ENCODE measurements around the gene PTGFRN.
A peak's percentile ranks its signal among the peaks of the same experiment; 100 is the strongest.

The PTGFRN gene

DNA sequence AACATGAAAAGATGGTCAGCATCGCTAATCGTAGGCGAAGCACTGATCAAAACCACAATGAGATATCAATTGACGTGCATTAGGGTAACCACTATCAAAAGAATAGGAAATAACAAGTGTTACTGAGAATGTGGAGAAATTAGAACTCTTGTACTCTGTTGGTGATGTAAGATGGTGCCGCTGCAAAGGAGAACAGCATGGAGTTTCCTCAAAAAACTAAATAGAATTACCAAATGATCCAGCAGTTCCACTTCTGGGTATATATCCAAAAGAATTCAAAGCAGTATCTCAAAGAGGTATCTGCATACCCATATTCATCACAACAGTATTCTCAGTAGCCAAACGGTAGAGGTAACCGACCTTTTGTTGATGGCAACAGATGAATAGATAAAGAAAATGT is 83.6 kb downstream of the PTGFRN start:
- no peak overlapping the region for H3K9ac ChIP-seq (ENCODE audit: insufficient read length)
- no peak overlapping the region for H3K4me3 ChIP-seq
- no peak overlapping the region for H3K27ac ChIP-seq
- no peaks in the 10 kb centered on the region for H3K9me3 ChIP-seq (ENCODE audit: low read depth, low read length)
- no peak for DNase-seq (ENCODE audit: low read depth, low spot score)
- TF ChIP-seq EZH2 (IDR thresholded peaks at IDR 0.05) (no peak), POLR2AphosphoS5 (IDR thresholded peaks at IDR 0.05; ENCODE audit: borderline replicate concordance, low read depth, low read length) (no peak), FOXP2 (optimal IDR thresholded peaks at IDR 0.05; ENCODE audit: control extremely low read depth, extremely low read length, insufficient read depth) (no peak)
- peaks cover 6% of the 10 kb centered on the region; the same call in 1 of the 2 replicates for H3K36me3 ChIP-seq (ENCODE audit: insufficient read depth, low read length)

DNA sequence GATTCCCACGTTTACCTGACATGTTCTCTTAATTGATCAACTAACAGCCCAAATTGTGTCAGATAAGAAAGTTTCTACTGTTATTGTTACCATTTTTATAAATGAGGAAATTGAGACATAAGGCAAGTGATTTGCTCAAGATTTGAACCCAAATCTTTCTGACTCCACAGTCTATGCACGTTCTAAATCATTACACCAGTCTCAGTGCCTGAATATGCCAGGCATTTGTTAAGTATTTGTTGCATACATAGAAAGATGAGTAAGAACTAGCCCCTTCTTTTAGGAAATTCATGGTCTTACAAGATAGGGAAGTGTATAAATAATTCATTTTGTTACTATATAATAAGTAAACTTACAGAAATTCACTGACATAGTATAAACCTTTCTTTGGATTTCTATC is 84.7 kb downstream of the PTGFRN start:
- H3K27ac ChIP-seq = no peak overlapping the region
- no peak for DNase-seq (ENCODE audit: low read depth, low spot score)
- H3K9ac ChIP-seq (ENCODE audit: insufficient read length) = no peak overlapping the region
- peaks cover 6% of the 10 kb centered on the region; the same call in 1 of the 2 replicates for H3K36me3 ChIP-seq (ENCODE audit: insufficient read depth, low read length)
- no peak for TF ChIP-seq FOXP2 (optimal IDR thresholded peaks at IDR 0.05; ENCODE audit: control extremely low read depth, extremely low read length, insufficient read depth)
- no peak for TF ChIP-seq EZH2 (IDR thresholded peaks at IDR 0.05)
- no peak for TF ChIP-seq POLR2AphosphoS5 (IDR thresholded peaks at IDR 0.05; ENCODE audit: borderline replicate concordance, low read depth, low read length)
- H3K9me3 ChIP-seq (ENCODE audit: low read depth, low read length) = no peaks in the 10 kb centered on the region
- H3K4me3 ChIP-seq = no peak overlapping the region

DNA sequence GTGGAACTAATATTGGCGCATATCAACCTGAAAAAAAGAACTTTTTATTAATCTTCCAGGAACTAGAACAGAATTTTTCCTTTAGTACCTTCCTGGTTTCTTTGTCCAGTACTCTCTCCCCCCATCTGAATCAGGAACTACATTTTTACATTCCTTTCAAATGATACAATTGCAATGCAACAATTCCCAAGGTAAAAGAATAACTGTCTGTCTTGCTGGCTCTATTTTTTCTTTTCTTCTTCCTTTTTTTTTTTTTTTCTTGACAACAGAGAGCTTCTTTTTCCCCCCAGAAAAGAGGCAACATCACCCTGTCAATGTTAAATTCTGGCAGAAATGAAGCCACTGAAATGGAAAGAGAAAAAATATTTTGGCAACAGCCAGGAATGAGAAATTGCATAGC is 87.3 kb downstream of the PTGFRN start:
- no peaks in the 10 kb centered on the region for H3K9me3 ChIP-seq (ENCODE audit: low read depth, low read length)
- TF ChIP-seq FOXP2 (optimal IDR thresholded peaks at IDR 0.05; ENCODE audit: control extremely low read depth, extremely low read length, insufficient read depth) (no peak), POLR2AphosphoS5 (IDR thresholded peaks at IDR 0.05; ENCODE audit: borderline replicate concordance, low read depth, low read length) (no peak), EZH2 (IDR thresholded peaks at IDR 0.05) (no peak)
- no peak for DNase-seq (ENCODE audit: low read depth, low spot score)
- no peak overlapping the region for H3K9ac ChIP-seq (ENCODE audit: insufficient read length)
- H3K36me3 ChIP-seq (ENCODE audit: insufficient read depth, low read length) = no peaks in the 10 kb centered on the region
- no peak overlapping the region for H3K4me3 ChIP-seq
- no peak overlapping the region for H3K27ac ChIP-seq

- Histone ChIP-seq H3K9me3 (ENCODE audit: low read depth, low read length) (no peaks in the 10 kb centered on the region), H3K9ac (ENCODE audit: insufficient read length) (no peak overlapping the region), H3K27ac (no peak overlapping the region), H3K36me3 (ENCODE audit: insufficient read depth, low read length) (no peaks in the 10 kb centered on the region), H3K4me3 (no peak overlapping the region)
- TF ChIP-seq FOXP2 (optimal IDR thresholded peaks at IDR 0.05; ENCODE audit: control extremely low read depth, extremely low read length, insufficient read depth) (no peak), POLR2AphosphoS5 (IDR thresholded peaks at IDR 0.05; ENCODE audit: borderline replicate concordance, low read depth, low read length) (no peak), EZH2 (IDR thresholded peaks at IDR 0.05) (no peak)
- no peak for DNase-seq (ENCODE audit: low read depth, low spot score)
These were observed 87.9 kb downstream of the PTGFRN start for GRCh38 chr1:116997636-116998035.

- Histone ChIP-seq H3K27ac (no peak overlapping the region), H3K4me3 (no peak overlapping the region), H3K9me3 (ENCODE audit: low read depth, low read length) (no peaks in the 10 kb centered on the region), H3K36me3 (ENCODE audit: insufficient read depth, low read length) (no peaks in the 10 kb centered on the region), H3K9ac (ENCODE audit: insufficient read length) (no peak overlapping the region)
- TF ChIP-seq FOXP2 (optimal IDR thresholded peaks at IDR 0.05; ENCODE audit: control extremely low read depth, extremely low read length, insufficient read depth) (no peak), EZH2 (IDR thresholded peaks at IDR 0.05) (no peak), POLR2AphosphoS5 (IDR thresholded peaks at IDR 0.05; ENCODE audit: borderline replicate concordance, low read depth, low read length) (no peak)
- no peak for DNase-seq (ENCODE audit: low read depth, low spot score)
These were observed 89.9 kb downstream of the PTGFRN start for GRCh38 chr1:116999596-116999995.

DNA sequence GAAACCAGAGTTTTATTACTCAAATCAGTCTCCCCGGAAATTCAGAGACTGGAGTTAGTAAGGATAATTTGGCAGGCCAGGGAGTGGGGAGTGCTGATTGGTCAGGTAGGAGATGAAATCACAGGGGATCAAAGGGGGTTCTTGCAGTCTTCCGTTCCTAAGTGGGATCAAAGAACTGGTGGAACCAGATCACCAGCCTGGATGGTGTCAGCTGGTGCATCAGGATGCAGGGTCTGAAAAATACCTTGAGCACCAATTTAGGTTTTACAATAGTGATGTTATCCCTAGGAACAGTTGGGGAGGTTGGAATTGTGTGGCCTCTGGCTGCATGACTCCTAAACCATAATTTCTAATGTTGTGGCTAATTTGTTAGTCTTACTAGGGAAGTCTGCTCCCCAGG is 90.4 kb downstream of the PTGFRN start:
- H3K27ac ChIP-seq = no peak overlapping the region
- no peak for DNase-seq (ENCODE audit: low read depth, low spot score)
- no peak for TF ChIP-seq FOXP2 (optimal IDR thresholded peaks at IDR 0.05; ENCODE audit: control extremely low read depth, extremely low read length, insufficient read depth)
- no peak for TF ChIP-seq EZH2 (IDR thresholded peaks at IDR 0.05)
- TF ChIP-seq POLR2AphosphoS5 (IDR thresholded peaks at IDR 0.05; ENCODE audit: borderline replicate concordance, low read depth, low read length) = no peak

DNA sequence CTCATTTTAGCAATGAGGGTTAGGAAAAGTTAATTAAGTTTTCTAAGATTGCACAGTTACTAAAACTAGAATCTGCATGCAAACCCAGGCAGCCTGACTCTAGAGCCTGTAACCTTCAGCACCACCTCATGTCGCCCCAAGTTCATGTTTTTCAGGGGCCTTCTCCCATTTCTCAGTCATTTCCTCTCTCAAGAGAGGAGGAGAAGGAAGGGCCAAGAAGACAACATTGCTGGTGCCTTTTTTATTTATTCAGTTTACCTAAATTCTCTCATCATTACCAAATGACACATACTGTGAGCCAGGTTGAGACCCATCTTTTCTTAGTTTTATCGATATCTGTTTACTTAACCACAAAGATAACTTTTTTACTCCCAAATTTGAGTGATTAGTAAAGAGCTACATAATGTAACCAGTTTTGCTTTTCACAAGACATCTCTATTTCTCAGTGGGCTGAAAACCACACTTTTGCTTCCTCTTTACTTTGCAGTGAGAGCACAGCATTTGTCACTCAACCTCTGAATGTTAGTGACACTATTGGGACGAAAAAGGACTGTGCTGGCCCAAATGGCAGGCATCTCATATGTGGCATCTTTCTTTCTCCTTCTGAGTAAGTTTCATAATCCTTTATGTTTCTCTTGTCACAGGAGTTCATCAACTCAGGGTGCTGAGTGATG is 91.7 kb downstream of the PTGFRN start, which contains the start of gene CD101:
CD101 (plus strand) TSS at position 507 of the 674 bp plus-strand sequence; CDS start at position 565, 58 bp downstream.
- Histone ChIP-seq H3K9me3 (ENCODE audit: low read depth, low read length) (no peaks in the 10 kb centered on the region), H3K36me3 (ENCODE audit: insufficient read depth, low read length) (no peaks in the 10 kb centered on the region), H3K9ac (ENCODE audit: insufficient read length) (no peak within 1 kb of the TSS), H3K4me3 (no peak within 1 kb of the TSS), H3K27ac (no peak within 1 kb of the TSS)
- TF ChIP-seq FOXP2 (optimal IDR thresholded peaks at IDR 0.05; ENCODE audit: control extremely low read depth, extremely low read length, insufficient read depth) (no peak), POLR2AphosphoS5 (IDR thresholded peaks at IDR 0.05; ENCODE audit: borderline replicate concordance, low read depth, low read length) (no peak), EZH2 (IDR thresholded peaks at IDR 0.05) (no peak)
- no peak for DNase-seq (ENCODE audit: low read depth, low spot score)

More for the DNA sequence above, 90.4 kb downstream of the PTGFRN start:
- H3K9ac ChIP-seq (ENCODE audit: insufficient read length) = no peak overlapping the region
- no peak overlapping the region for H3K4me3 ChIP-seq
- no peaks in the 10 kb centered on the region for H3K36me3 ChIP-seq (ENCODE audit: insufficient read depth, low read length)
- H3K9me3 ChIP-seq (ENCODE audit: low read depth, low read length) = no peaks in the 10 kb centered on the region

DNA sequence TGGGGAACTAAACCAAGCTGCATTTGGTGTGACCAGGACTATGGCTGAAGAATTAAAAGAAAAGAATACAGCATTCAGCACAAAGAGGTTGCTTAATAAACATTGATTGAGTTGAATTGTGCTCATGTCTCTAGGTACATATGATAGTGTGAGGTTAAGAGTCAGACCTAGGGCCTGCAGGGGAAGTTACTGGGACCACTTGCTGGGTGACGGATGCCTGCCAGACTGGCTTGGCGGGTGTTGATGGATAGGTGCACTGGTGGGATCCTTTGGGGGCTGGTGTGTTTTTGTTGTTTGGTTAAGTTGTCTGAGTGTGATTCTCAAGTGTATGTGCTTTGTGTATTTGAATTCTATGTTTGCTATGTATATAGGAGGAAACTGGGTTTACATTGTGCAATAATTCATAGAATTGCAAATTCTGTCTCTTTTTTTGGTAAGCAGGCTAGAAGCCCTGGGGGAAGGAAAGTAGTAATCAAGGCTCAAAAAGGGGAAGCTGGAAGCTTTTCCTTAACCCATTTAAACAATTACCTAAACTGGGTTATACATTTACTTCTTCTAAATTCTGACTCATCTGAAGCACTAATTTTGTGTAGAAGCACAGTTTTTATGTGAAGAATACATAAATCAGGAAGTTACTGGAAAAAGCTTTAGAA is 93.6 kb downstream of the PTGFRN start:
- Histone ChIP-seq H3K9ac (ENCODE audit: insufficient read length) (no peak overlapping the region), H3K4me3 (peak overlapping the region; percentile 9), H3K27ac (peak overlapping the region; percentile 13), H3K9me3 (ENCODE audit: low read depth, low read length) (no peaks in the 10 kb centered on the region), H3K36me3 (ENCODE audit: insufficient read depth, low read length) (no peaks in the 10 kb centered on the region)
- peak; percentile 83 for DNase-seq (ENCODE audit: low read depth, low spot score)
- no peak for TF ChIP-seq POLR2AphosphoS5 (IDR thresholded peaks at IDR 0.05; ENCODE audit: borderline replicate concordance, low read depth, low read length)
- no peak for TF ChIP-seq FOXP2 (optimal IDR thresholded peaks at IDR 0.05; ENCODE audit: control extremely low read depth, extremely low read length, insufficient read depth)
- no peak for TF ChIP-seq EZH2 (IDR thresholded peaks at IDR 0.05)

Data from SK-N-MC (cell line).